ENCODE measurements around the gene DDX39B.

The DDX39B gene

GRCh38 chr6:31485055-31485454, 56.7 kb downstream of the DDX39B start:
- no peak overlapping the region for H3K4me3 ChIP-seq (ENCODE audit: low read depth, low read length)
- no peak for TF ChIP-seq CTCF (IDR thresholded peaks at IDR 0.05; ENCODE audit: low read depth, low read length)

GRCh38 chr6:31483392-31483791, 58.4 kb downstream of the DDX39B start:
- no peak overlapping the region for H3K4me3 ChIP-seq (ENCODE audit: low read depth, low read length)
- TF ChIP-seq CTCF (IDR thresholded peaks at IDR 0.05; ENCODE audit: low read depth, low read length) = no peak

DNA sequence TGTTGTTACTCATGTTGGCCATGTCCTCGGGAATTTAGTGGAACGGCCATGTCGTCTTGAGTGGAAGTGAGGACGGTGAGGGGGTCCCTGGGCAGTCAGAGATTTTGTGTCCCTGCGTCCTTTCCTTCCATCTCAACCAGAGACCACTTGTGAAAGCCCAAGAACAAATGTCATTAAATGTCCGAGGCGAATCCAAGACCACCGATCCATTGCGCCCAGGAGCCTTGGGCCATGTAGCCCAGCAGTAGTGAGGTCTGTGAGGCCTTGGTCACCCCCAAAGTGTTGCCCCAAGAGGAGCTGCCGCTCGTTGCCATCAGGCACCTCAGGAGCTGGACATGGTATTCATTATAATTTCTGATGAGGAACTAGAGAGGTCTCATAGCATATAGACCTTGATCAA, 61.2 kb downstream of the DDX39B start:
- H3K4me3 ChIP-seq (ENCODE audit: low read depth, low read length) = no peak overlapping the region
- no peak for TF ChIP-seq CTCF (IDR thresholded peaks at IDR 0.05; ENCODE audit: low read depth, low read length)

Measured in WI38 (cell line).